ENCODE data around the gene ZP3. TPM values are rescaled to one million over a fixed set of nuclear protein-coding genes. Genes with fewer than 3 reads are reported as not detected.
"Not testable (repeated sequence)": the region's sequence is repeated elsewhere in the genome, so short reads cannot be mapped to it uniquely, and the experiment has no call there.

Gene ZP3
- total RNA-seq, 1 donor from 2014 or later: 2.7 TPM

- H3K4me3 ChIP-seq; intact Hi-C loops (cut with DNase I); H3K4me1 ChIP-seq; H3K27ac ChIP-seq; DNase-seq (ENCODE audit: extremely low spot score in 2 of 2); H3K9me3 ChIP-seq; H3K27me3 ChIP-seq; H3K36me3 ChIP-seq: not testable (repeated sequence)
These were observed 18.1 kb downstream of the ZP3 start for GRCh38 chr7:76442664-76443446.

GRCh38 chr7:76443846-76444245 lies 19.1 kb downstream of the ZP3 start:
- H3K4me1 ChIP-seq; H3K9me3 ChIP-seq; H3K4me3 ChIP-seq; H3K27me3 ChIP-seq; DNase-seq (ENCODE audit: extremely low spot score in 2 of 2); H3K27ac ChIP-seq; intact Hi-C loops (cut with DNase I); H3K36me3 ChIP-seq: not testable (repeated sequence)

GRCh38 chr7:76445577-76446008 lies 20.8 kb downstream of the ZP3 start:
- H3K4me1 ChIP-seq; H3K9me3 ChIP-seq; H3K4me3 ChIP-seq; H3K27me3 ChIP-seq; intact Hi-C loops (cut with DNase I); DNase-seq (ENCODE audit: extremely low spot score in 2 of 2); H3K36me3 ChIP-seq: not testable (repeated sequence)
- peak overlapping the region; percentile 44 for H3K27ac ChIP-seq

GRCh38 chr7:76457017-76457416 lies 32.3 kb downstream of the ZP3 start:
- intact Hi-C loops (cut with DNase I); H3K27me3 ChIP-seq; H3K36me3 ChIP-seq; H3K4me3 ChIP-seq; DNase-seq (ENCODE audit: extremely low spot score in 2 of 2); H3K27ac ChIP-seq; H3K4me1 ChIP-seq; H3K9me3 ChIP-seq: not testable (repeated sequence)

GRCh38 chr7:76458504-76458903 lies 33.8 kb downstream of the ZP3 start:
- intact Hi-C loops (cut with DNase I); H3K27me3 ChIP-seq; H3K9me3 ChIP-seq; H3K36me3 ChIP-seq; H3K27ac ChIP-seq; DNase-seq (ENCODE audit: extremely low spot score in 2 of 2); H3K4me3 ChIP-seq; H3K4me1 ChIP-seq: not testable (repeated sequence)

- intact Hi-C loops (cut with DNase I): not testable (repeated sequence)
These were observed 36.0 kb downstream of the ZP3 start for GRCh38 chr7:76460767-76461166.

GRCh38 chr7:76461464-76462101 lies 36.8 kb downstream of the ZP3 start, which contains the start of gene DTX2:
TSS of gene DTX2 (plus strand) at chr7:76461709. CDS start at chr7:76480510, 18,801 bp downstream.
- DNase-seq (ENCODE audit: extremely low spot score in 2 of 2); H3K9me3 ChIP-seq; H3K4me1 ChIP-seq; H3K27me3 ChIP-seq; intact Hi-C loops (cut with DNase I); H3K36me3 ChIP-seq: not testable (repeated sequence)
- Histone ChIP-seq H3K4me3 (peak within 1 kb of the TSS; percentile 50 to 56), H3K27ac (peak within 1 kb of the TSS; percentile 70)

More at GRCh38 chr7:76460767-76461166, 36.0 kb downstream of the ZP3 start:
- DNase-seq (ENCODE audit: extremely low spot score in 2 of 2); H3K27me3 ChIP-seq; H3K36me3 ChIP-seq; H3K27ac ChIP-seq; H3K4me3 ChIP-seq; H3K9me3 ChIP-seq; H3K4me1 ChIP-seq: not testable (repeated sequence)

- intact Hi-C loops (cut with DNase I): not testable (repeated sequence)
These were observed 37.6 kb downstream of the ZP3 start for GRCh38 chr7:76462271-76462882.

GRCh38 chr7:76464959-76465358 lies 40.2 kb downstream of the ZP3 start:
- H3K36me3 ChIP-seq; H3K27me3 ChIP-seq; H3K4me3 ChIP-seq; intact Hi-C loops (cut with DNase I); DNase-seq (ENCODE audit: extremely low spot score in 2 of 2); H3K27ac ChIP-seq; H3K9me3 ChIP-seq; H3K4me1 ChIP-seq: not testable (repeated sequence)

More at GRCh38 chr7:76462271-76462882, 37.6 kb downstream of the ZP3 start:
- DNase-seq (ENCODE audit: extremely low spot score in 2 of 2); H3K27me3 ChIP-seq; H3K9me3 ChIP-seq; H3K27ac ChIP-seq; H3K4me1 ChIP-seq; H3K4me3 ChIP-seq; H3K36me3 ChIP-seq: not testable (repeated sequence)

GRCh38 chr7:76465950-76466349 lies 41.2 kb downstream of the ZP3 start:
- H3K27ac ChIP-seq; DNase-seq (ENCODE audit: extremely low spot score in 2 of 2); H3K4me1 ChIP-seq; H3K4me3 ChIP-seq; H3K36me3 ChIP-seq; H3K27me3 ChIP-seq; H3K9me3 ChIP-seq; intact Hi-C loops (cut with DNase I): not testable (repeated sequence)

GRCh38 chr7:76467743-76468404 lies 43.1 kb downstream of the ZP3 start:
- H3K27me3 ChIP-seq; H3K36me3 ChIP-seq; H3K4me1 ChIP-seq; intact Hi-C loops (cut with DNase I); H3K9me3 ChIP-seq; H3K4me3 ChIP-seq; H3K27ac ChIP-seq: not testable (repeated sequence)
- DNase-seq (ENCODE audit: extremely low spot score in 2 of 2): peak in 1 of 2 donors; percentile 87

GRCh38 chr7:76471556-76472221 lies 46.9 kb downstream of the ZP3 start:
- H3K9me3 ChIP-seq; H3K4me1 ChIP-seq; H3K27ac ChIP-seq; H3K27me3 ChIP-seq; intact Hi-C loops (cut with DNase I); DNase-seq (ENCODE audit: extremely low spot score in 2 of 2); H3K36me3 ChIP-seq; H3K4me3 ChIP-seq: not testable (repeated sequence)

GRCh38 chr7:76473097-76473496 lies 48.3 kb downstream of the ZP3 start:
- H3K9me3 ChIP-seq; intact Hi-C loops (cut with DNase I); H3K27me3 ChIP-seq; H3K27ac ChIP-seq; DNase-seq (ENCODE audit: extremely low spot score in 2 of 2); H3K36me3 ChIP-seq; H3K4me3 ChIP-seq; H3K4me1 ChIP-seq: not testable (repeated sequence)
